ENCODE data around the gene TPM4. TPM values are rescaled to one million over a fixed set of nuclear protein-coding genes. Genes with fewer than 3 reads are reported as not detected.

The TPM4 gene
- total and polyA plus RNA-seq, 2 of the 8 experiments (the other 6 are each of a cell fraction or from before 2014, with no cell fraction given), result 160 to 359 TPM

GRCh38 chr19:16104722-16105121 lies 28.4 kb downstream of the TPM4 start (continued):
- TF ChIP-seq CHD7 (IDR thresholded peaks at IDR 0.05; ENCODE audit: insufficient replicate concordance, low read length), result no peak
- TF ChIP-seq KDM1A (IDR thresholded peaks at IDR 0.05; ENCODE audit: borderline replicate concordance, low read length), result no peak
- no peak for TF ChIP-seq TEAD4 (IDR thresholded peaks at IDR 0.05; ENCODE audit: low read depth, low read length)
- TF ChIP-seq ASH2L (IDR thresholded peaks at IDR 0.05; ENCODE audit: low read length), result no peak
- TF ChIP-seq GABPA (IDR thresholded peaks at IDR 0.05; ENCODE audit: borderline replicate concordance, insufficient read depth, low read length), result no peak
- no peak for TF ChIP-seq EZH2 (IDR thresholded peaks at IDR 0.05; ENCODE audit: low read depth, low read length, severe bottlenecking)
- no peak for TF ChIP-seq GTF2F1 (IDR thresholded peaks at IDR 0.05; ENCODE audit: borderline replicate concordance, low read depth, low read length)
- no peak for TF ChIP-seq RXRA (IDR thresholded peaks at IDR 0.05; ENCODE audit: insufficient read depth, low read depth, low read length)
- no peak for TF ChIP-seq CHD1 (IDR thresholded peaks at IDR 0.05; ENCODE audit: low read depth, low read length)
- no peak for TF ChIP-seq RBBP5 (IDR thresholded peaks at IDR 0.05; ENCODE audit: borderline replicate concordance, low read depth, low read length)
- no peak for TF ChIP-seq PHF8 (conservative IDR thresholded peaks at IDR 0.05; ENCODE audit: low read depth, low read length)
